ENCODE results near the gene TPTE.
"Not testable (repeated sequence)": the region's sequence is repeated elsewhere in the genome, so short reads cannot be mapped to it uniquely, and the experiment has no call there.

Gene TPTE

DNA sequence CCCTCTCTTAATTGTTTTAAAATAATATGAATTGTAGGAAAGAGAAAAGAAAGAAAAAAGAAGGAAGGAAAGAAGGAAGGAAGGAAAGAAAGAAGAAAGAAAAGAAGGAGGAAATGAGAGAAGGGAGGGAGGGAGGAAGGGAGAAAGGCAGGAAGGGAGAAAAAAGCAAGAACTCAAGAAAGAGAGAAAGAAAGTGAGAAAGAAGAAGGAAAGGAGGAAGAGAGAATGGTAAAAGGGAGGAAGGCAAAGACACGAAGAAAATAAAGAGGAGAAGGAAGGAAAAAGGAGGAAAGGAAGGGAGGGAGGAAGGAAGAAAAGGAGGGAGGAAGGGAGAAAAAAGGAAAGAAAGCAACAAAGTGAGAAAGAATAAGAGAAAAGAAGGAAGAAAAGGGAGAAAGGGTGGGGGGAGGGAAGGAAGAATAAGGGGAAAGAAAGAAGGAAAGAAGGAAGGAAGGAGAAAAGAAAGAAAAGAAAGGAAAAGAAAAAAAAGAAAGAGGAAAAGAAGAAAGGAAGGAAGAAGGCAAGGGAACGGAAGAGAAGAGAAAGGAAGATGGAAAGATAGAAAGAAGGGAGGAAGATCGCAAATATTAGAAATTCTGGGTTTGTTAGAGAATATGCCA is 95.9 kb downstream of the TPTE start:
- not testable (repeated sequence) for DNase-seq

- no peak for DNase-seq
These were observed 106.0 kb downstream of the TPTE start for GRCh38 chr21:10627316-10627863.

DNA sequence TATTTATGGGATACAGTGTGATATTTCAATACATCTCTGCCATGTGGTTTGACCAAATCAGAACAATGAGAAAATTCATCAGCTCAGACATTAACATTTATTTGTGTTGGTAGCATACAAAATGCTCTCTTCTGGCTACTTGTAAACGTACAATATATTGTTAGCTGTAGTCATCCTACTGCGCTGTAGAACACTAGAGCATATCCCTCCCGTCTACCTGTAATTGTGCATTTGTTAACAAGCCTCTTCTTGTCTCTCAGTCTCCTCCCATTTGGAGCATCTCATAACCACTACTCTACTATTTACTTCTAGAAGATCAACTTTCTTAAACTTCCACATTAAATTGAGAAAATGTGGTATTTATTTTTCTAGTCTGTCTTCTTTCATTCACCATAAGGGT is 107.9 kb downstream of the TPTE start:
- DNase-seq: not testable (repeated sequence)

DNA sequence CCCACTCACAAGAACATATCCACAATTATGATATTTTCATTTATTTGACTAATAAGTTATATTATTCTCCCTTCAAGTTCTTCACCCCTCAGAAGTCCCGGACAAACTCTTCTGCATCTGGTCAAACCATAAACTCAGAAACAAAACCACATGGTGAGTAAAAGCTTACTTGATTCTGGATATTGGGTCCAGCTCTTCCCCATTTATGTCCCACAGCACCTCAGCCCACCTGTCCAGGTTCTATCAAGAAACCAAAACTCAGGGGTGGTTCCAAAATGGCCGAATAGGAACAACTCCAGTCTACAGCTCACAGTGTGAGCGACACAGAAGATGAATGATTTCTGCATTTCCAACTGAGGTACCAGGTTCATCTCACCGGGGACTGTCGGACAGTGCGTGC is 109.4 kb downstream of the TPTE start:
- DNase-seq: not testable (repeated sequence)

GRCh38 chr21:10631316-10631715 is 109.9 kb downstream of the TPTE start:
- not testable (repeated sequence) for DNase-seq

DNA sequence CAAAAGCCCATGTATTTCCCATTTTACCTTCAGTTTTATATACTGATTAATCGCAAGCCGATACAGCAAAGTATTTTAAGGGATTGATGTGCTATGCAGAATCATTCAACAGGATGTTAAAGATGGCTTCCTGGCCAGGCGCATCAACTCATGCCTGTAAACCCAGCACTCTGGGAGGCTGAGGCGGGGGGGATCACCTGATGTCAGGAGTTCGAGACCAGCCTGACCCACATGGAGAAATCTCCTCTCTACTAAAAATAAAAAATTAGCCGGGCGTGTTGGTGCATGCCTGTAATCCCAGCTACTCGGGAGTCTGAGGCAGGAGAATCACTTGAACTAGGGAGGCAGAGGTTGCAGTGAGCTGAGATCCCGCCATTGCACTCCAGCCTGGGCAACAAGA is 116.8 kb downstream of the TPTE start:
- not testable (repeated sequence) for DNase-seq

GRCh38 chr21:10639123-10639522 is 117.7 kb downstream of the TPTE start:
- DNase-seq: no peak

DNA sequence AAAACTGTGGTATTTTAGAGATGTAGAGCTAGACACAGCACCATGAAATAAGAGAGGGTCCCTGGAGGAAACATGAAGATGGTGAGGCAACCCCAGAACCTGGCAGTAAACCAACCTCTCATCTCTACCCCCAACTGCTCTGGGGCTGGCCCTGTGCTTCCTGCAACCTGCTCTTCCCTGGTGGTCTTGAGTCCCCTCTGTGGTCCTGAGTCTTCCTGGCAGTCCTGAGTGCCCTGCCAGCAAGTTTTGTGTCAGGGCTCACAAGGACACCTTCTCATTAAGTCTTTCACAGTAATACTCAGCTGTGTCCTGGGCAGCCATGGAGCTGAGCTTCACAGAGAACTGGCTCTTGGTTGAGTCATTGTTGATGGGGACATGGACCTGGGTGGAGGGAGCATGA is 118.4 kb downstream of the TPTE start:
- DNase-seq: not testable (repeated sequence)

DNA sequence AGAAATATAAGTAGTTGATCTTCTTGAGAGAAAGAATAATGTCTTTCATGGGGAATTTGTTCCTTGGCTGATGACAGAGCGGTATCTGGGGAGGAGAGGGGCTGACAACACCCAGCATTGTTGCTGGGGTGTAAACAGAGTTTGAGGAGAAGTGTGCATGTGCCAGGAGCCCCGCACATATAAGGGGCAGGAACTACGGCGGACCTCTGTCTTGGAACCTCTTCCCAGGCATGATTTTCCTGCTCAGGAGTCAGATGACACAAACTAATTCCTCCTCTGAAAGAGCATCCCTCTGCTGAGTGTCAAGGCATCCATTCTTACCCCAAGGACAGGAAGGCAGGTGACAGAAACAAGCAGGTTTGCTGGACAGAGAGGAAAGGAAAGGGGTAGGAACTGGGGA is 119.1 kb downstream of the TPTE start:
- DNase-seq: no peak

GRCh38 chr21:10641107-10641506 is 119.7 kb downstream of the TPTE start:
- DNase-seq: no peak

DNA sequence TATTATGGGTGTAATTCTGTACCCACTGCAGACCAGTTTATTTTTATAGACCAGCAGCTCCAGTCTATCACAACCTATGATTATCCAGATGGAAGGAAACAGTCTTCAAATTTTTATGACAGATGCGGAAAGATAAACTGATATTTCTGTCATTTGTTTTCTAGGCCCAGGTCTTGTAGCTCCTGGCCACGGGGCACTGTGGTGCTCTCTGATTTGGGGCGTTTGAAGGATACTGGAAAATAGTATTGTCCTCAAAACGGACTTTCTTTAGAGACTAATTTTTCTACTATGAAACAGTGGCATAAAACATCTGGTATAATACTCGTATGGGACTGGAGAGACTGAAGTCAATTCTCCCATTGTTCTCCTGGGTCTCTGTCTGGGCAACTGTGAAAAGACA is 124.3 kb downstream of the TPTE start:
- DNase-seq: not testable (repeated sequence)

GRCh38 chr21:10649350-10650149 is 128.2 kb downstream of the TPTE start:
- not testable (repeated sequence) for DNase-seq

GRCh38 chr21:10650297-10650696 is 128.9 kb downstream of the TPTE start:
- DNase-seq: not testable (repeated sequence)
